Choroid plexus epithelial cell (primary cell): ENCODE data around the gene KCNJ2.

Experiments used
- DNase-seq: peaks from one replicate; pipeline ENCODE4 v3.0.0-alpha.2; 2010; ENCODE audit warnings: low read depth
- H3K4me3 ChIP-seq: 2 replicates; pipeline ENCODE4 v1.5.1; 2011; ENCODE audit warnings: low read depth, mild to moderate bottlenecking, control low read depth, low read length, moderate library complexity
- CTCF ChIP-seq: conservative IDR thresholded peaks from 2 replicates; pipeline ENCODE4 v1.5.1; 2011; ENCODE audit warnings: low read depth, mild to moderate bottlenecking, control low read depth, inconsistent platforms, low read length, moderate library complexity

Gene KCNJ2

GRCh38 chr17:70158180-70158579 is 11.2 kb upstream of the KCNJ2 start:
- no peak overlapping the region for H3K4me3 ChIP-seq
- no peak for TF ChIP-seq CTCF
- peak; percentile 46 for DNase-seq

GRCh38 chr17:70158591-70158990 is 10.7 kb upstream of the KCNJ2 start:
- DNase-seq, result peak; percentile 60
- TF ChIP-seq CTCF, result no peak
- H3K4me3 ChIP-seq, result no peak overlapping the region

GRCh38 chr17:70159980-70160379 is 9.4 kb upstream of the KCNJ2 start:
- TF ChIP-seq CTCF, result no peak
- DNase-seq, result no peak
- H3K4me3 ChIP-seq, result no peak overlapping the region

- TF ChIP-seq CTCF, result no peak
- no peak overlapping the region for H3K4me3 ChIP-seq
- no peak for DNase-seq
These were observed 7.8 kb upstream of the KCNJ2 start for GRCh38 chr17:70161519-70161918.

- no peak for DNase-seq
- TF ChIP-seq CTCF, result no peak
- no peak overlapping the region for H3K4me3 ChIP-seq
These were observed 3.9 kb upstream of the KCNJ2 start for GRCh38 chr17:70165383-70165782.

- H3K4me3 ChIP-seq, result no peak overlapping the region
- no peak for DNase-seq
- TF ChIP-seq CTCF, result no peak
These were observed 2.7 kb upstream of the KCNJ2 start for GRCh38 chr17:70166615-70167014.

GRCh38 chr17:70168044-70168976 is 1.0 kb upstream of the KCNJ2 start:
- peak; percentile 92 for DNase-seq
- H3K4me3 ChIP-seq, result peak overlapping the region; percentile 67
- peak; percentile 94 for TF ChIP-seq CTCF
